ENCODE results near the gene ACTL7A. TPM values are rescaled to one million over a fixed set of nuclear protein-coding genes. Genes with fewer than 3 reads are reported as not detected.
"Not testable (repeated sequence)": the region's sequence is repeated elsewhere in the genome, so short reads cannot be mapped to it uniquely, and the experiment has no call there.

ACTL7A gene
- total RNA-seq, 1 experiment from 2014 or later: not detected

- peak overlapping the region; percentile 51 for H3K4me2 ChIP-seq (ENCODE audit: low read depth, low read length, poor library complexity, severe bottlenecking)
- no peaks in the 10 kb centered on the region for H3K27me3 ChIP-seq (ENCODE audit: low read length)
- H3K4me3 ChIP-seq (ENCODE audit: low read length): peak overlapping the region; percentile 32; the same call in 1 of the 2 replicates
- H3K9me2 ChIP-seq (replicated peaks; ENCODE audit: insufficient read depth, low read length): no peaks in the 10 kb centered on the region
- H2AFZ ChIP-seq (ENCODE audit: low read length): no peak overlapping the region
- H3K9ac ChIP-seq (ENCODE audit: low read length): peak overlapping the region; percentile 37; the same call in 1 of the 2 replicates
- peak; percentile 92 for DNase-seq
- peaks cover 19% of the 10 kb centered on the region for H3K4me1 ChIP-seq (ENCODE audit: low read length)
- peak overlapping the region; percentile 70 for H3K27ac ChIP-seq (ENCODE audit: low read length)
- H4K20me1 ChIP-seq (ENCODE audit: insufficient read depth, low read depth, low read length): no peaks in the 10 kb centered on the region
- peaks cover 14% of the 10 kb centered on the region for H3K79me2 ChIP-seq (ENCODE audit: low read length)
- H3K36me3 ChIP-seq (ENCODE audit: insufficient read depth, low read length): peaks cover 21% of the 10 kb centered on the region; the same call in 1 of the 2 replicates
- H3K9me3 ChIP-seq (ENCODE audit: low read length): no peaks in the 10 kb centered on the region
Measured at GRCh38 chr9:108885643-108886348, 23.7 kb downstream of the ACTL7A start.

GRCh38 chr9:108886594-108887271 is 24.7 kb downstream of the ACTL7A start:
- Histone ChIP-seq H3K79me2 (ENCODE audit: low read length) (peaks cover 14% of the 10 kb centered on the region), H3K36me3 (ENCODE audit: insufficient read depth, low read length) (peaks cover 21% of the 10 kb centered on the region; the same call in 1 of the 2 replicates), H3K4me1 (ENCODE audit: low read length) (peaks cover 19% of the 10 kb centered on the region), H3K27ac (ENCODE audit: low read length) (peak overlapping the region; percentile 70), H3K4me2 (ENCODE audit: low read depth, low read length, poor library complexity, severe bottlenecking) (peak overlapping the region; percentile 51)
- H3K9me3 ChIP-seq (ENCODE audit: low read length); H2AFZ ChIP-seq (ENCODE audit: low read length); H3K9ac ChIP-seq (ENCODE audit: low read length); DNase-seq; H3K9me2 ChIP-seq (replicated peaks; ENCODE audit: insufficient read depth, low read length); H3K27me3 ChIP-seq (ENCODE audit: low read length); H4K20me1 ChIP-seq (ENCODE audit: insufficient read depth, low read depth, low read length); H3K4me3 ChIP-seq (ENCODE audit: low read length): not testable (repeated sequence)

GRCh38 chr9:108889649-108890067 is 27.6 kb downstream of the ACTL7A start:
- H3K9ac ChIP-seq (ENCODE audit: low read length): no peak overlapping the region
- no peaks in the 10 kb centered on the region for H3K9me3 ChIP-seq (ENCODE audit: low read length)
- H3K9me2 ChIP-seq (replicated peaks; ENCODE audit: insufficient read depth, low read length): no peaks in the 10 kb centered on the region
- no peak overlapping the region for H3K4me2 ChIP-seq (ENCODE audit: low read depth, low read length, poor library complexity, severe bottlenecking)
- H4K20me1 ChIP-seq (ENCODE audit: insufficient read depth, low read depth, low read length): no peaks in the 10 kb centered on the region
- H3K27me3 ChIP-seq (ENCODE audit: low read length): no peaks in the 10 kb centered on the region
- H2AFZ ChIP-seq (ENCODE audit: low read length): no peak overlapping the region
- no peak for DNase-seq
- H3K4me1 ChIP-seq (ENCODE audit: low read length): peaks cover 17% of the 10 kb centered on the region
- peaks cover 8% of the 10 kb centered on the region for H3K79me2 ChIP-seq (ENCODE audit: low read length)
- peaks cover 30% of the 10 kb centered on the region; the same call in 1 of the 2 replicates for H3K36me3 ChIP-seq (ENCODE audit: insufficient read depth, low read length)
- no peak overlapping the region for H3K4me3 ChIP-seq (ENCODE audit: low read length)
- H3K27ac ChIP-seq (ENCODE audit: low read length): no peak overlapping the region

GRCh38 chr9:108894225-108894997 is 32.3 kb downstream of the ACTL7A start:
- Histone ChIP-seq H3K9ac (ENCODE audit: low read length) (no peak overlapping the region), H3K4me1 (ENCODE audit: low read length) (no peaks in the 10 kb centered on the region), H3K4me2 (ENCODE audit: low read depth, low read length, poor library complexity, severe bottlenecking) (no peak overlapping the region), H3K36me3 (ENCODE audit: insufficient read depth, low read length) (peaks cover 40% of the 10 kb centered on the region; the same call in 1 of the 2 replicates), H3K79me2 (ENCODE audit: low read length) (no peaks in the 10 kb centered on the region), H2AFZ (ENCODE audit: low read length) (no peak overlapping the region), H3K9me2 (replicated peaks; ENCODE audit: insufficient read depth, low read length) (no peaks in the 10 kb centered on the region), H3K9me3 (ENCODE audit: low read length) (no peaks in the 10 kb centered on the region), H4K20me1 (ENCODE audit: insufficient read depth, low read depth, low read length) (no peaks in the 10 kb centered on the region), H3K4me3 (ENCODE audit: low read length) (no peak overlapping the region), H3K27me3 (ENCODE audit: low read length) (no peaks in the 10 kb centered on the region), H3K27ac (ENCODE audit: low read length) (no peak overlapping the region)
- no peak for DNase-seq

- Histone ChIP-seq H3K9me3 (ENCODE audit: low read length) (no peaks in the 10 kb centered on the region), H3K27ac (ENCODE audit: low read length) (no peak overlapping the region), H3K4me1 (ENCODE audit: low read length) (no peaks in the 10 kb centered on the region), H3K9me2 (replicated peaks; ENCODE audit: insufficient read depth, low read length) (no peaks in the 10 kb centered on the region), H3K36me3 (ENCODE audit: insufficient read depth, low read length) (peaks cover 46% of the 10 kb centered on the region; the same call in 1 of the 2 replicates), H3K4me3 (ENCODE audit: low read length) (no peak overlapping the region), H3K27me3 (ENCODE audit: low read length) (no peaks in the 10 kb centered on the region), H2AFZ (ENCODE audit: low read length) (no peak overlapping the region), H3K79me2 (ENCODE audit: low read length) (no peaks in the 10 kb centered on the region), H3K9ac (ENCODE audit: low read length) (no peak overlapping the region), H4K20me1 (ENCODE audit: insufficient read depth, low read depth, low read length) (no peaks in the 10 kb centered on the region), H3K4me2 (ENCODE audit: low read depth, low read length, poor library complexity, severe bottlenecking) (no peak overlapping the region)
- no peak for DNase-seq
Measured at GRCh38 chr9:108897324-108898096, 35.4 kb downstream of the ACTL7A start.

- not testable (repeated sequence) for H3K9ac ChIP-seq (ENCODE audit: low read length); H3K4me3 ChIP-seq (ENCODE audit: low read length); H2AFZ ChIP-seq (ENCODE audit: low read length); H3K4me1 ChIP-seq (ENCODE audit: low read length); H3K9me2 ChIP-seq (replicated peaks; ENCODE audit: insufficient read depth, low read length); H3K27me3 ChIP-seq (ENCODE audit: low read length); H3K27ac ChIP-seq (ENCODE audit: low read length); H4K20me1 ChIP-seq (ENCODE audit: insufficient read depth, low read depth, low read length); DNase-seq; H3K79me2 ChIP-seq (ENCODE audit: low read length); H3K4me2 ChIP-seq (ENCODE audit: low read depth, low read length, poor library complexity, severe bottlenecking); H3K9me3 ChIP-seq (ENCODE audit: low read length)
- peaks cover 53% of the 10 kb centered on the region; the same call in 1 of the 2 replicates for H3K36me3 ChIP-seq (ENCODE audit: insufficient read depth, low read length)
Measured at GRCh38 chr9:108899023-108899695, 37.1 kb downstream of the ACTL7A start.

- no peak for DNase-seq
- Histone ChIP-seq H3K27me3 (ENCODE audit: low read length) (no peaks in the 10 kb centered on the region), H3K4me2 (ENCODE audit: low read depth, low read length, poor library complexity, severe bottlenecking) (no peak overlapping the region), H3K27ac (ENCODE audit: low read length) (no peak overlapping the region), H2AFZ (ENCODE audit: low read length) (no peak overlapping the region), H3K9ac (ENCODE audit: low read length) (no peak overlapping the region), H3K9me3 (ENCODE audit: low read length) (no peaks in the 10 kb centered on the region), H3K36me3 (ENCODE audit: insufficient read depth, low read length) (peaks cover 54% of the 10 kb centered on the region; the same call in 1 of the 2 replicates), H4K20me1 (ENCODE audit: insufficient read depth, low read depth, low read length) (no peaks in the 10 kb centered on the region), H3K79me2 (ENCODE audit: low read length) (no peaks in the 10 kb centered on the region), H3K4me1 (ENCODE audit: low read length) (no peaks in the 10 kb centered on the region), H3K9me2 (replicated peaks; ENCODE audit: insufficient read depth, low read length) (no peaks in the 10 kb centered on the region), H3K4me3 (ENCODE audit: low read length) (no peak overlapping the region)
Measured at GRCh38 chr9:108900176-108900575, 38.1 kb downstream of the ACTL7A start.
